ENCODE results near the gene LILRB2.
"Not testable (repeated sequence)": the region's sequence is repeated elsewhere in the genome, so short reads cannot be mapped to it uniquely, and the experiment has no call there.

LILRB2 gene

DNA sequence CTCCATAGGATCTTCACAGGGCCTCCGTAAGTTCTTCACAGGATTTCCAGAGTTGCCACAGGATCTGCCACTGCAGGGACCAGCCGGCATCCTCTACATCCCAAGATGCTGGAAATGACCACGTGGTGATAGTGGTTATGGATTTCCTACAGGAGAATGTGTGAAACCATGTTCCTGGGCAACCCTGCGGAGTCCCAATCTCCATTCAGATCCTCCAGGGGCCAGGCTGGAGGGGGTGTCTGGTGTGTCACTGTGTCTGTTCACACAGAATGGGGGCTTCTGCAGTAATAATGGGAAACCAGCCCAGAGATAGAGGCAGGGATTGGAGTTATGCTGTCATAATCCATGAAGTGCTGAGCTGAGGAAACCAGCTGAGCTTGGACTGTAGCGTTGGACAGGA, 47.0 kb downstream of the LILRB2 start:
- TF ChIP-seq, protein P1, sequence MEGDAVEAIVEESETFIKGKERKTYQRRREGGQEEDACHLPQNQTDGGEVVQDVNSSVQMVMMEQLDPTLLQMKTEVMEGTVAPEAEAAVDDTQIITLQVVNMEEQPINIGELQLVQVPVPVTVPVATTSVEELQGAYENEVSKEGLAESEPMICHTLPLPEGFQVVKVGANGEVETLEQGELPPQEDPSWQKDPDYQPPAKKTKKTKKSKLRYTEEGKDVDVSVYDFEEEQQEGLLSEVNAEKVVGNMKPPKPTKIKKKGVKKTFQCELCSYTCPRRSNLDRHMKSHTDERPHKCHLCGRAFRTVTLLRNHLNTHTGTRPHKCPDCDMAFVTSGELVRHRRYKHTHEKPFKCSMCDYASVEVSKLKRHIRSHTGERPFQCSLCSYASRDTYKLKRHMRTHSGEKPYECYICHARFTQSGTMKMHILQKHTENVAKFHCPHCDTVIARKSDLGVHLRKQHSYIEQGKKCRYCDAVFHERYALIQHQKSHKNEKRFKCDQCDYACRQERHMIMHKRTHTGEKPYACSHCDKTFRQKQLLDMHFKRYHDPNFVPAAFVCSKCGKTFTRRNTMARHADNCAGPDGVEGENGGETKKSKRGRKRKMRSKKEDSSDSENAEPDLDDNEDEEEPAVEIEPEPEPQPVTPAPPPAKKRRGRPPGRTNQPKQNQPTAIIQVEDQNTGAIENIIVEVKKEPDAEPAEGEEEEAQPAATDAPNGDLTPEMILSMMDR (IDR thresholded peaks at IDR 0.05), result no peak
- TF ChIP-seq ZFX (IDR thresholded peaks at IDR 0.05; ENCODE audit: borderline replicate concordance), result no peak
- H3K27ac ChIP-seq, result no peak overlapping the region

DNA sequence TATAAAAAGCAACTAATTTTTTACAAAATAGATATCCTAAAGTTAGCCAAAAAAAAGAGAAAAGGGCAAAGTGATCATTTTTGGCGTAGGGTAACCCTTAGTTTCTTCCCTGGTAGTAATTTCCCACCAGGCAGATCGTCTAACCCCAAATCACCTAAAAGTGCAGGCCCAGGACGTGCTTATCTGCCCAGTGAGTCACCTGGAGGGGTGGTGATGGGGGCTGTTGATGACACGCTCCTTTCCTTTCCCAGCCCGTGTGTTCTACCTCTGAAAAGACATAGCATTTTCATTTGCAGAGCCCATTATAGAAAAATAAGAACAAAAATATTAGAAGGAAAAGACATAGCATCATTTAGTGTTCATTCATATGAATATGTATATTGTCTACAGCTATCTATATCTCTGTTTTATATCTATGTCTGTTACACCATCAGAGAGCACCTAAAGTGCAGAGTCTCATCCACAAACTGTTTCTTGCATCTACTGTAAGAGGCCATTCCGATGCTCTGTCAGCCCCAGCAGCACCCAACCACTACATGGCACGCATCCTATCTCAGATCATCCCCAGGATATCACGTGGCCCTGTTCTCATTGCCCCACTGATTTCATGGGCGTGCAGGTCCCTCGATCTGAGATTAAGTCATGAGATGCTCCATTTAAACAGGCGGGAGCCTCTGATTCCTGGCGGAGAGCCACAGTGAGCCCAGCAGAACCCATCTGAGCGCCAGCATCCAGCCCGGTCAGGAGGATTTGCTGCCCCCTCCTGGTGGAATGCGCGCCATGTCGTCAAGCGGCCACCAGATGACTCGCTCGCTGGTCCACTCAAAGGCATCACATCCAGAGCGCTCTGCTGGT, 49.6 kb downstream of the LILRB2 start:
- TF ChIP-seq, protein P1 (IDR thresholded peaks at IDR 0.05), result peak; percentile 99
- no peak for TF ChIP-seq ZFX (IDR thresholded peaks at IDR 0.05; ENCODE audit: borderline replicate concordance)
- no peak overlapping the region for H3K27ac ChIP-seq

DNA sequence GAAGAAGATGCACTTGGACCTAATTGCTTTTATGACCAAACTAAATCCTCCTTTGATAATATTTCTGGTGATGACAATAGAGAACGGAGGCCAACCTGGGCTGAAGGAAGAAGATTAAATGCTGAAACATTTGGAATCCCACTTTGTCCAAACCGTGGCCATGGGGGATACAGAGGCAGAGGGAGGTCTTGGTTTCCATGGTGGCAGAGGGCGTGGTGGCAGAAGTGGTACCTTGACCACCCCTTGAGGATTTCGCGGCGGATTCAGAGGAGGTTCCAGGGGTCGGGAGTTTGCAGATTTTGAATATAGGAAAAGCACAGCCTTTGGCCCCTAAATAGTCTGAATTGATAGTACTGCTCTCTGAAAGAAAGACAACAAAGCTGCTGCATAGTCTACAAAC, 50.9 kb downstream of the LILRB2 start:
- TF ChIP-seq, protein P1 (IDR thresholded peaks at IDR 0.05), result no peak
- TF ChIP-seq ZFX (IDR thresholded peaks at IDR 0.05; ENCODE audit: borderline replicate concordance), result no peak
- H3K27ac ChIP-seq, result no peak overlapping the region

DNA sequence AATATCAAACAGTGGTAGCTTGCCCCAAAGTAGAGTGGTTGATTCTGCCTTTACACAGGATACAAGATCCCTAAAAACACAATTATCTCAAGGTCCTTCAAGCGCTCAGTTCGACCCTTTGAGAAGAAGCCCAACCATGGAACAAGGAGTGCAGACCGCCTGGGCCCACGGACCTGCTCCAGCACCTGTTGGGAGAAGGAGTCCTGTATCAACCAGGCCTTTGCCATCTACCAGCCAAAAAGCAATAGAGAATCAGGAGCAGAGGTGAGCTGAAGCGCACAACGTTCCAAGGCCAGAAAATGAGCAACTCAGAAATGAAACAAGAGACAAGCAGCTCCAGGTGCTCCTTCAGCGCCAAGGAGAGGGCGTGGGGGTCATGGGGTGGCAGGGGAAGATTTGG, 51.8 kb downstream of the LILRB2 start:
- TF ChIP-seq, protein P1 (IDR thresholded peaks at IDR 0.05), result no peak
- TF ChIP-seq ZFX (IDR thresholded peaks at IDR 0.05; ENCODE audit: borderline replicate concordance), result no peak
- no peak overlapping the region for H3K27ac ChIP-seq

DNA sequence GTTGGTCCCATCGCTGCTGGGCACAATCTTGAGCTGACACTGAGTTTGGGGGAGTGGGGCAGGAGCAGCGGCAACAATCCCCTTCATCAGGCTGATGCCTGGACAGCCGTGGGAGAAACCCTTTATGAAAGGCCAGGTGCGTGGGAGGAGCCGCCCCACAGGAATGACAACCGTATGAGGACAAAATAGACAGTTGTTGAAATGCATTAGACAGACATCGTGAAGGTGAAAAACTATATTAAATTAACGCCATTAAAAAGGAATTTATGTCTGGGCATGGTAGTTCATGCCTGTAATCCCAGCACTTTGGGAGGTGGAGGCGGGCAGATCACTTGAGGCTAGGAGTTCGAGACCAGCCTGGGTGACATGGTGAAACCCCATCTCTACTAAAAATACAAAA, 56.3 kb downstream of the LILRB2 start:
- H3K27ac ChIP-seq, result not testable (repeated sequence)

DNA sequence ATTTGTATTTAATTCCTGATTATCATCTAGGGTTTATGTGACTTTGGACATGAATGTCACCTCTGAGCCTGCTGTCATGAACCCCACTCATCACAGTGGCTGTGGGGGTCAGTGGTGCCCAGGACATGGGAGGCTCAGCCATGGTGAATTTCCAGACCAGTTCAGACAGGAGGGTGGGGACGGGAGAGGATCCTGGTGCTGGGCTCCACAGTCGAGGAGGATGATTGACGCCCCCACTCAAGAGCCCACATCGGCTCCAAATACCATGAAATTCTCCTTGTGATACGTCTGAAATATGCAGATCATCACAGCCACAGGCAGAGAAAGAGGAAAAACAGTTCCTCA, 57.0 kb downstream of the LILRB2 start:
- H3K27ac ChIP-seq, result not testable (repeated sequence)

All from 22Rv1 (cell line).